Subcutaneous adipose tissue (tissue), 4 donors: Measurements from ENCODE around the gene GPR37. TPM values are rescaled to one million over a fixed set of nuclear protein-coding genes. Genes with fewer than 3 reads are reported as not detected.

Experiments
- CTCF ChIP-seq: fragments of 450-650 bp; IDR thresholded peaks from one replicate; pipeline ENCODE4 v1.5.1; 2016; ENCODE audit warnings: low read depth, mild to moderate bottlenecking, control low read depth, antibody characterized with exemption, moderate library complexity
- total RNA-seq, 4 donors: library from RNA; depleted of rRNA; stranded (reverse); fragments of >200 nt; gene quantifications; one replicate each; pipeline ENCODE4 v1.1.0, GENCODE V29; 2016

Gene GPR37
- total RNA-seq, 4 donors from 2014 or later, result 0.16 to 4.1 (median 0.59) TPM

- no peak for TF ChIP-seq CTCF
Measured at GRCh38 chr7:124769136-124769535, 3.5 kb upstream of the GPR37 start.

GRCh38 chr7:124768525-124768924 is 2.9 kb upstream of the GPR37 start:
- no peak for TF ChIP-seq CTCF

GRCh38 chr7:124764847-124765400 is 668 bp downstream of the GPR37 start:
- no peak for TF ChIP-seq CTCF

- no peak for TF ChIP-seq CTCF
Measured at GRCh38 chr7:124764051-124764846, 1.3 kb downstream of the GPR37 start.

- no peak for TF ChIP-seq CTCF
Measured at GRCh38 chr7:124762611-124763143, 2.9 kb downstream of the GPR37 start.

GRCh38 chr7:124761164-124761715 is 4.4 kb downstream of the GPR37 start:
- no peak for TF ChIP-seq CTCF

- TF ChIP-seq CTCF, result no peak
Measured at GRCh38 chr7:124758327-124758726, 7.3 kb downstream of the GPR37 start.
